Muscle layer of colon (tissue), 2 donors: ENCODE results near the gene TENM4.

Source experiments
- H3K27ac ChIP-seq: one replicate; pipeline ENCODE4 v1.7.0; 2013; ENCODE audit warnings: low read depth, mild to moderate bottlenecking, low read length, moderate library complexity
- H3K27me3 ChIP-seq, 2 donors: one replicate each; pipeline ENCODE4 v1.7.0; 2013; ENCODE audit warnings: low read length in 2 of 2, mild to moderate bottlenecking in 2 of 2; ENCODE audit not compliant: insufficient read depth in 2 of 2, control insufficient read depth in 1 of 2
- H3K36me3 ChIP-seq: one replicate; pipeline ENCODE4 v1.7.0; 2013; ENCODE audit warnings: mild to moderate bottlenecking, low read length; ENCODE audit not compliant: insufficient read depth
- H3K4me1 ChIP-seq: one replicate; pipeline ENCODE4 v1.7.0; 2013; ENCODE audit warnings: mild to moderate bottlenecking, low read length; ENCODE audit not compliant: insufficient read depth
- H3K4me3 ChIP-seq, 2 donors: one replicate each; pipeline ENCODE4 v1.7.0; 2013; ENCODE audit warnings: low read length in 2 of 2, low read depth in 1 of 2, mild to moderate bottlenecking in 1 of 2, moderate library complexity in 1 of 2
- H3K9ac ChIP-seq: one replicate; pipeline ENCODE4 v1.7.0; 2013; ENCODE audit warnings: low read length
- H3K9me3 ChIP-seq: one replicate; pipeline ENCODE4 v1.7.0; 2013; ENCODE audit warnings: mild to moderate bottlenecking, low read length
- donor health status: abdominal sarcoma.
- donor health status: Adenocarcinoma of cecum.

TENM4 gene

DNA sequence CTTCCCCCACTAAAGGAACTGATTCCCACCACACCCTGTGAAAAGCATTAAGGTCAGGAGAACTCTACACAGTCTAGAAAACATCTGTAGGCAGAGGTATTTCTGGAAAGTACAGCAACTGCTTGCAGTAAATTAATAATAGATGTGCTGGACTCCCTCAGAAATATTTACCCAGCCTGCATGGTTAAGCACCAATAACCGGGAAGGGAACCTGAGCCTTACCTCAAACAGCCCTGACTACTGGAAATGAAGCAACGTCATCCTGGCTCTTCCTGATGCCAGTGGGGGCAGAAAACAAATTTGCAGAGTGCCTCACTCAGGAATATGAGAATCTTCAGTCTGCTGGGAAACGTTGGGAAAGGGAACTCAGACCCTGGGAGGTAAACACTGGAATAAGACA is 318.1 kb downstream of the TENM4 start:
- no peaks in the 10 kb centered on the region for H3K4me1 ChIP-seq
- no peaks in the 10 kb centered on the region for H3K9me3 ChIP-seq
- H3K27ac ChIP-seq = no peak overlapping the region
- no peaks in the 10 kb centered on the region for H3K27me3 ChIP-seq
- no peak overlapping the region for H3K9ac ChIP-seq
- H3K36me3 ChIP-seq = no peaks in the 10 kb centered on the region
- no peak overlapping the region for H3K4me3 ChIP-seq

DNA sequence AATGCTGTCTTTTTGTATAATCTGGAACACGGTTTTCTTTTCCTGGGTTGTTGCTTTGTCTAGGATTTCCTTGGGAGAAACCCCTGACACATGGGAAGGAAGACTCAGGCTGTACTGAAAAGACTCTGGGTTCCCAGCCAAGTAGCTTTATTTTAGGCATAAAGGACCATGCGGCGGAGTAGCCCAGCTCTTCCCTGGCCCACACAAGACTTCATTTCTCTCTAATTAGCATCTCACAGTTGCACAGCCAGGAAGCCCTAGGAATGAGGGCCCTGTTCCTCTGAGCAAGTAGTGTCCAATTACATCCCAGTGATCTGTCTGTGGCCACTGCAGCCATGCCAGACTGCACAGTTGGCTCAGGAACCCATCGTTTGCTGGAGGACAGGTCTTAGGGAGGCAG is 319.5 kb downstream of the TENM4 start:
- H3K4me1 ChIP-seq = no peaks in the 10 kb centered on the region
- no peak overlapping the region for H3K27ac ChIP-seq
- no peaks in the 10 kb centered on the region for H3K27me3 ChIP-seq
- H3K4me3 ChIP-seq = no peak overlapping the region
- no peaks in the 10 kb centered on the region for H3K9me3 ChIP-seq
- H3K36me3 ChIP-seq = no peaks in the 10 kb centered on the region
- no peak overlapping the region for H3K9ac ChIP-seq

GRCh38 chr11:79119491-79120284 is 321.1 kb downstream of the TENM4 start:
- H3K27ac ChIP-seq = no peak overlapping the region

DNA sequence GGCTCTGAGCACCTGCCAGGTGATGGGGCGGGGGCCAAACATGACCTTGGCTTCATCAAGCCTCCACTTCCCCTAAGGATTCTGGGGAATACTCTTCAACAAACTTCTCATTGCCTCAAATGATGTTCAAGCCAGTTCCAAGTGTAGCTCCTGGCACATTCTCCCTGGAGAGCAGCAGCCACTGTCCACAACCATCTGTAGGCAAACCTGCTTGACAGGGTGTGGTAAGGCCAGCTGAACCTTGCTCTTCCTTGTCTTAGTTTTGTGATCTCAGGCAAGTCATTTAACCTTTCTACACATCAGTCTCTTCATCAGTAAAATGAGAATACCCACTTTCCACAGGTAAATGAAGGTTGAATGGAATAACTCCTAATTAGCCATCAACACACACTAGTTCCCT is 323.3 kb downstream of the TENM4 start:
- Histone ChIP-seq H3K4me1 (no peaks in the 10 kb centered on the region), H3K9me3 (no peaks in the 10 kb centered on the region), H3K4me3 (no peak overlapping the region), H3K27me3 (no peaks in the 10 kb centered on the region), H3K9ac (no peak overlapping the region), H3K36me3 (no peaks in the 10 kb centered on the region), H3K27ac (no peak overlapping the region)

More at GRCh38 chr11:79119491-79120284, 321.1 kb downstream of the TENM4 start:
- Histone ChIP-seq H3K9me3 (no peaks in the 10 kb centered on the region), H3K4me3 (no peak overlapping the region), H3K36me3 (no peaks in the 10 kb centered on the region), H3K9ac (no peak overlapping the region), H3K4me1 (no peaks in the 10 kb centered on the region), H3K27me3 (no peaks in the 10 kb centered on the region)

GRCh38 chr11:79116600-79116999 is 324.2 kb downstream of the TENM4 start:
- H3K9me3 ChIP-seq = no peaks in the 10 kb centered on the region
- no peak overlapping the region for H3K27ac ChIP-seq
- no peak overlapping the region for H3K4me3 ChIP-seq
- no peaks in the 10 kb centered on the region for H3K4me1 ChIP-seq
- no peak overlapping the region for H3K9ac ChIP-seq
- no peaks in the 10 kb centered on the region for H3K36me3 ChIP-seq
- no peaks in the 10 kb centered on the region for H3K27me3 ChIP-seq

DNA sequence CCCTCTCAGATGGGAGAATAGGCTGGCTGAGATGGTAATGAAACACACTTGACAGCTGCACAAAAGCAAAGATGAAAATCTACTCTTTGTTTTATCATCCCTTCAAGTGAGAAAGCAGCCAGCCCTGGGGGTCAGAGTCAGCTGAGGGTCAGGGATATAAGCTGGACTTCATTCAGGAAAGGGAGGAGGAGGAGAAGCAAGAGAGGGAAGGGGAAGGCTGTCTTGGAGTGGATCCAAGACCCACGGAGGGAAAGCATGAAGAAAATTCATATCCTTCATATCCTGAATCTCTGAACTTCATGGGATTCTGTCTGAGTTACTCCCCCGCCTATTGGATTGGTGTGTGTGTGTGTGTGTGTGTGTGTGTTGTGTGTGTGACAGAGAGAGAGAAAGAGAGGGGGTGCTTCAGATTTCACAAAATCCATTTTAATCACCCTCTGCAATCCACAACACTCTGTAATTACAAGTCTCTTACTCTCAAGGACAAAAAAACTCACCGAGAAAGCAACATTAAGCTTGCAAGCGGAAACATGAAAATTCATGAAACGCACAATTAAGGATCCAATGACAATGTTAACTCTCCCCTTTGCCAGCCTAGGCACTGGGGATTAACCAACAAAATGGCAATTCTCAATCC is 327.7 kb downstream of the TENM4 start:
- no peaks in the 10 kb centered on the region for H3K27me3 ChIP-seq
- no peak overlapping the region for H3K4me3 ChIP-seq
- no peaks in the 10 kb centered on the region for H3K36me3 ChIP-seq
- no peaks in the 10 kb centered on the region for H3K4me1 ChIP-seq
- no peak overlapping the region for H3K9ac ChIP-seq
- H3K27ac ChIP-seq = no peak overlapping the region
- H3K9me3 ChIP-seq = no peaks in the 10 kb centered on the region

- H3K9ac ChIP-seq = no peak overlapping the region
- no peaks in the 10 kb centered on the region for H3K27me3 ChIP-seq
- no peaks in the 10 kb centered on the region for H3K9me3 ChIP-seq
- no peak overlapping the region for H3K4me3 ChIP-seq
- H3K27ac ChIP-seq = no peak overlapping the region
- H3K36me3 ChIP-seq = no peaks in the 10 kb centered on the region
- H3K4me1 ChIP-seq = no peaks in the 10 kb centered on the region
These were observed 330.0 kb downstream of the TENM4 start for GRCh38 chr11:79110796-79111195.

DNA sequence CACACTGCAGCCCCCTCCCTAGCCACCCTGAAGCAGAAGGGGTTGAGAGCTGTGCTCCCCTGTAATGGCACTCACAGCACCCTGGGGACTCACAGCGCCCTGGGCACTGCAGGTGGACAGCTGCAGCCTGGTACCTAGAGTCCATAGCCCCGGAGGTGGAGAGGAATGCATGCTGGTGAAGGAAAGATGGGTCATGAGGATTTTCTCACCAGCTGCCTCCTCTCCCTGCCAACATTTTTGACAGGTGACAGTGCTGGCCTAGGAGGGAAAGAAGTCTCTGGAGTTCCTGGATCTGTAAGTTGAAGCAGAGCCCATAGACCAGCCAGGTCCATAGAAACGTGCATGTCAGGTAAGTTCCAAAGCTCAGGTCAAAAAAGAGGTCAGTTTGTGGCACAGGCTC is 330.5 kb downstream of the TENM4 start:
- H3K4me1 ChIP-seq = no peaks in the 10 kb centered on the region
- H3K27me3 ChIP-seq = no peaks in the 10 kb centered on the region
- no peak overlapping the region for H3K9ac ChIP-seq
- no peaks in the 10 kb centered on the region for H3K9me3 ChIP-seq
- H3K27ac ChIP-seq = no peak overlapping the region
- no peaks in the 10 kb centered on the region for H3K36me3 ChIP-seq
- H3K4me3 ChIP-seq = no peak overlapping the region

DNA sequence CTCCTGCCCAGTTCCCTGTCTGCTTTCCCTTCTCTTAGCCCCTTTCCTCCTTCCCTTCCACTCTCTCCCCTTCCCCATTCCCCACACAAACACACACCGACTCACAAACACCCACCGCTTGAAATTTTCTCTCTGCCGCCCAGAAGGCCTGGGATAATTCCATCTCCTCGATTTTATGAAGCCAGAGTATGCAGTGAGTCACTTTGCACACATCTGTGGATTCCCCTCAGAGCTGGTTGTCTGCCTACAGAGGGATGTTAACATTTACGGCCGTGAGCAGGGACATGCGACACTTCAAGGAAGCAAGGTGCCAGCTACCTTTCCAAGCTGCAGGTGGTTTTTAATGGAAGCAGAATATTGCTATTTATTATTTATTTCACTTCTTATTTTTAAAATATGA is 332.0 kb downstream of the TENM4 start:
- no peaks in the 10 kb centered on the region for H3K9me3 ChIP-seq
- H3K36me3 ChIP-seq = no peaks in the 10 kb centered on the region
- H3K9ac ChIP-seq = no peak overlapping the region
- H3K27ac ChIP-seq = no peak overlapping the region
- H3K4me3 ChIP-seq = no peak overlapping the region
- H3K27me3 ChIP-seq = no peaks in the 10 kb centered on the region
- H3K4me1 ChIP-seq = no peaks in the 10 kb centered on the region

DNA sequence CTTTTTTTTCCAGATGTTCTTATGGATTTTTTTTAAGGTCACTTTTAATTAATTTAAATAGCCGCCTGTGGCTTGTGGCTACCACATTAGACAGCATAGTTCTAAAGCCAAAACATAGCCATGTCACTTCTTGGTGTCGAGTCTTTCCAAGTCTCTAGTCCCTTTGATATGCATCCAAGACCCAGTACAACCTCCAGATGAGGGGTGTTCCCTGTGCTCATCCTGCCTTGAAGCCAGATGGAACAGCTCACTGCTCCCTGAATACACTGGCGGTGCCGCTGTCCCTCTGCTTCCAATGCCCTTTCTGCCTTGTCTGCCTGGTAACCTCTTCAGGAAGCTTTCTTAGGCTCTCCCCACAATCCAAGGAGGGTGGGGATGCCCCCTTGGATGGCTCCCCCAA is 338.0 kb downstream of the TENM4 start:
- no peaks in the 10 kb centered on the region for H3K27me3 ChIP-seq
- H3K9me3 ChIP-seq = no peaks in the 10 kb centered on the region
- H3K4me3 ChIP-seq = no peak overlapping the region

GRCh38 chr11:79101656-79102055 is 339.2 kb downstream of the TENM4 start:
- Histone ChIP-seq H3K9ac (no peak overlapping the region), H3K36me3 (no peaks in the 10 kb centered on the region), H3K9me3 (no peaks in the 10 kb centered on the region), H3K27me3 (no peaks in the 10 kb centered on the region), H3K4me3 (no peak overlapping the region), H3K27ac (no peak overlapping the region), H3K4me1 (no peaks in the 10 kb centered on the region)

More for the DNA sequence above, 338.0 kb downstream of the TENM4 start:
- Histone ChIP-seq H3K27ac (no peak overlapping the region), H3K36me3 (no peaks in the 10 kb centered on the region), H3K9ac (no peak overlapping the region), H3K4me1 (no peaks in the 10 kb centered on the region)
